ENCODE measurements around the gene PPTC7. TPM values are rescaled to one million over a fixed set of nuclear protein-coding genes. Genes with fewer than 3 reads are reported as not detected.
"Not testable (repeated sequence)": the region's sequence is repeated elsewhere in the genome, so short reads cannot be mapped to it uniquely, and the experiment has no call there.

Gene PPTC7
- total RNA-seq, 1 donor from 2014 or later, result 33.2 TPM

- intact Hi-C loops (cut with micrococcal nuclease), result loop anchor here (1.0 kb wide), 1 partner anchor 16 kb away; no protein-coding TSS in a partner anchor
Measured at GRCh38 chr12:110562386-110562785, 20.7 kb downstream of the PPTC7 start.

- intact Hi-C loops (cut with micrococcal nuclease), result loop anchor here (1.0 kb wide), 1 partner anchor 17 kb away; no protein-coding TSS in a partner anchor
Measured at GRCh38 chr12:110561471-110562201, 21.5 kb downstream of the PPTC7 start.

GRCh38 chr12:110560946-110561345 lies 22.2 kb downstream of the PPTC7 start:
- intact Hi-C loops (cut with micrococcal nuclease), result no loop called here

GRCh38 chr12:110560048-110560447 lies 23.1 kb downstream of the PPTC7 start:
- intact Hi-C loops (cut with micrococcal nuclease), result no loop called here

- intact Hi-C loops (cut with micrococcal nuclease), result not testable (repeated sequence)
Measured at GRCh38 chr12:110558945-110559344, 24.2 kb downstream of the PPTC7 start.

GRCh38 chr12:110557300-110557699 lies 25.8 kb downstream of the PPTC7 start:
- intact Hi-C loops (cut with micrococcal nuclease), result no loop called here

- intact Hi-C loops (cut with micrococcal nuclease), result no loop called here
Measured at GRCh38 chr12:110556705-110557104, 26.4 kb downstream of the PPTC7 start.

GRCh38 chr12:110555577-110556406 lies 27.3 kb downstream of the PPTC7 start:
- intact Hi-C loops (cut with micrococcal nuclease), result no loop called here

- intact Hi-C loops (cut with micrococcal nuclease), result no loop called here
Measured at GRCh38 chr12:110554184-110554583, 28.9 kb downstream of the PPTC7 start.

- intact Hi-C loops (cut with micrococcal nuclease), result no loop called here
Measured at GRCh38 chr12:110550981-110551380, 32.1 kb downstream of the PPTC7 start.

- intact Hi-C loops (cut with micrococcal nuclease), result no loop called here
Measured at GRCh38 chr12:110549716-110550115, 33.4 kb downstream of the PPTC7 start.

GRCh38 chr12:110548678-110549077 lies 34.4 kb downstream of the PPTC7 start:
- intact Hi-C loops (cut with micrococcal nuclease), result no loop called here

- intact Hi-C loops (cut with micrococcal nuclease), result no loop called here
Measured at GRCh38 chr12:110547090-110547489, 36.0 kb downstream of the PPTC7 start.

GRCh38 chr12:110546339-110546738 lies 36.8 kb downstream of the PPTC7 start:
- intact Hi-C loops (cut with micrococcal nuclease), result no loop called here

- intact Hi-C loops (cut with micrococcal nuclease), result no loop called here
Measured at GRCh38 chr12:110545812-110546211, 37.3 kb downstream of the PPTC7 start.

GRCh38 chr12:110545259-110545658 lies 37.9 kb downstream of the PPTC7 start:
- intact Hi-C loops (cut with micrococcal nuclease), result not testable (repeated sequence)

GRCh38 chr12:110543965-110544364 lies 39.2 kb downstream of the PPTC7 start:
- intact Hi-C loops (cut with micrococcal nuclease), result no loop called here

- intact Hi-C loops (cut with micrococcal nuclease), result no loop called here
Measured at GRCh38 chr12:110543252-110543959, 39.7 kb downstream of the PPTC7 start.

GRCh38 chr12:110540048-110540447 lies 43.1 kb downstream of the PPTC7 start:
- intact Hi-C loops (cut with micrococcal nuclease), result no loop called here

GRCh38 chr12:110538869-110539622 lies 44.1 kb downstream of the PPTC7 start:
- intact Hi-C loops (cut with micrococcal nuclease), result no loop called here

All from T-helper 2 cell treated with Interferon-gamma antibody and Interleukin-4, amounts not matched to agents 100 ng/mL and 5 ng/mL, for 36 hours (primary cell).